ENCODE data around the gene ARHGEF33. TPM values are rescaled to one million over a fixed set of nuclear protein-coding genes. Genes with fewer than 3 reads are reported as not detected.
A peak's percentile ranks its signal among the peaks of the same experiment; 100 is the strongest.

The ARHGEF33 gene
- total RNA-seq, 1 donor from 2014 or later, result 1.3 TPM

- Histone ChIP-seq H3K27me3 (no peaks in the 10 kb centered on the region), H3K9me3 (no peaks in the 10 kb centered on the region), H3K27ac (no peak overlapping the region), H3K4me3 (no peak overlapping the region), H3K36me3 (no peaks in the 10 kb centered on the region), H3K4me1 (no peaks in the 10 kb centered on the region)
- intact Hi-C loops (cut with DNase I), result no loop called here
- no peak for TF ChIP-seq CTCF (IDR thresholded peaks at IDR 0.05)
- ATAC-seq (no peak), DNase-seq (no peak)
Observed at GRCh38 chr2:38968021-38968420, 78.3 kb downstream of the ARHGEF33 start.

DNA sequence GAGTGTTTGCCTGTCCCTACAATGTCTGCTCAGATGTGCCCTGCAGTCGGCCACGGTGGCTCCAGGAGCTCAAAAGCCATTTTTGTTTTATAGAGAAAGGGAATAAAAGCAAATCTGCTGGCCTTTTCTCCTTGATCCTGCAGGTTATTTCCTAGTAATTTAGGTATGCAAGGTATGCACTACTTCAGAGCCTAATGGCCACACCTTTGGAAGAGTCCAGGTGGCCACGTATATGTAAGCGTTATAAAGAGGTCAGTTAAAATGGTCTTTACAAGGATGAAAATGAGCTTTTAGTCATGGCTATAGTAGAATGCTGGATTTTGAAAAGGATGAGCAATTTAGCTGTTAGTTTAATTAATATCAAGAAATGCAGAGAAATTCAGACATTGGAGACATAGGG is 81.7 kb downstream of the ARHGEF33 start:
- Histone ChIP-seq H3K4me3 (no peak overlapping the region), H3K4me1 (no peaks in the 10 kb centered on the region), H3K36me3 (no peaks in the 10 kb centered on the region), H3K27ac (no peak overlapping the region), H3K27me3 (no peaks in the 10 kb centered on the region), H3K9me3 (no peaks in the 10 kb centered on the region)
- DNase-seq (no peak), ATAC-seq (peak; percentile 56)
- TF ChIP-seq CTCF (IDR thresholded peaks at IDR 0.05), result no peak
- intact Hi-C loops (cut with DNase I), result no loop called here

DNA sequence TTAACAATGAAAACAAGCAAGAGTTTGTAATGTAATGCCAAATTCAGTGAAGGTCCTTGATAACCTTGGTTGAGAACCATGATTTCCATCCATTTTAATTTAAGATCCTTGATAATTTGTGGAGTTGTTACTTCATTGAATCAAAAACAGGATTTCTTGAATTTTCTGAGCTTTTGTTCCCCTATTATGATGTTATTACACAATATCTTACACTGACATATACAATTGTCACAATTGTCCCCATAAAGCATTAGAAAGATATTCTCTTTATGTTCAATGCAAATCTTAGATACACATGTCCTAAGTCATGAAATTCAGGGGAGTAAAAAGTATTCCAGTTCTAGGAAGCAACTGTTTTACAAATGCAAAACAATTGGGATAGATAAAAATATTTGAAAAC is 83.6 kb downstream of the ARHGEF33 start:
- no peak for TF ChIP-seq CTCF (IDR thresholded peaks at IDR 0.05)
- ATAC-seq (no peak), DNase-seq (no peak)
- Histone ChIP-seq H3K4me3 (no peak overlapping the region), H3K9me3 (no peaks in the 10 kb centered on the region), H3K36me3 (no peaks in the 10 kb centered on the region), H3K27ac (no peak overlapping the region), H3K27me3 (no peaks in the 10 kb centered on the region), H3K4me1 (no peaks in the 10 kb centered on the region)
- intact Hi-C loops (cut with DNase I), result no loop called here

DNA sequence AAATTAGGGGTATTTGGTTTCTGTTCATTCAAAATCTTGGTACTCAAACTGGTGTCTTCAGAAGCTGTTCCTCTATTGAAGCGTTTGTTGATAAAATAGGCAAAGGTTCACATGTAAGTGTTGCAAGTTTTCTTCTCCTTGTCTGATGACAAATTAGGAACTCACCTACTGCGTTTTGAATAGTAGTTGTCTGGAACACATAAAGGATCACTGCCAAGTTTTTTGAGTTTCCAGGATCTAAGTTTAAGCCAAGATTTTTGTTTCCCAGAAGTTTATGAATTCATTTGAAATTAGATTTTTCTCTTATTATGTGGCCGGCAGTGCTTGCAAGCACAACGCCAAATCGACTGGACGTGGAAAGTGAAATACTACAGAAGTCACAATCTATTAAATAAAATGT is 85.4 kb downstream of the ARHGEF33 start:
- intact Hi-C loops (cut with DNase I), result no loop called here
- no peaks in the 10 kb centered on the region for H3K36me3 ChIP-seq
- ATAC-seq (no peak), DNase-seq (no peak)
- no peak overlapping the region for H3K27ac ChIP-seq
- no peak overlapping the region for H3K4me3 ChIP-seq
- TF ChIP-seq CTCF (IDR thresholded peaks at IDR 0.05), result no peak
- no peaks in the 10 kb centered on the region for H3K4me1 ChIP-seq
- no peaks in the 10 kb centered on the region for H3K27me3 ChIP-seq
- no peaks in the 10 kb centered on the region for H3K9me3 ChIP-seq

DNA sequence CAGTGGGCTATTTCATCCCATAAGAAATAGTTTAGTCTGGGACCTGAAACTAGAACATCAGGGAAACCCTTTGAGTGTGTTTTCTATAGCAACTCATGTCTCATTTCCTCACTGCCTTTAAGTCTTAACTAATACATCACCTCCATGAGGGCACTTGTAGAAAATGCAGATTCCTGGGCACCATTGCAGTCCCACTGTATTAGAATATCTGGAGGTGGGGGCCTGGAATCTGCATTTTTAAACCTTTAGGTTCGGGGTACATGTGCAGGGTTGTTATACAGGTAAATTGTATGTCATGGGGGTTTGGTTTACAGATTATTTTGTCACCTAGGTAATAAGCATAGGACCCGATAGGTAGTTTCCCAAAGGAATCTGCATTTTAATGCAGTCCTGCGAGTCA is 87.4 kb downstream of the ARHGEF33 start:
- no peak for TF ChIP-seq CTCF (IDR thresholded peaks at IDR 0.05)
- no peaks in the 10 kb centered on the region for H3K27me3 ChIP-seq
- ATAC-seq (no peak), DNase-seq (no peak)
- intact Hi-C loops (cut with DNase I), result no loop called here
- no peak overlapping the region for H3K27ac ChIP-seq
- no peaks in the 10 kb centered on the region for H3K36me3 ChIP-seq
- H3K9me3 ChIP-seq, result no peaks in the 10 kb centered on the region
- no peak overlapping the region for H3K4me3 ChIP-seq
- H3K4me1 ChIP-seq, result no peaks in the 10 kb centered on the region

GRCh38 chr2:38978296-38978903 is 88.7 kb downstream of the ARHGEF33 start:
- Histone ChIP-seq H3K36me3 (no peaks in the 10 kb centered on the region), H3K27me3 (no peaks in the 10 kb centered on the region), H3K27ac (no peak overlapping the region), H3K4me3 (no peak overlapping the region), H3K4me1 (no peaks in the 10 kb centered on the region), H3K9me3 (no peaks in the 10 kb centered on the region)
- intact Hi-C loops (cut with DNase I), result no loop called here
- no peak for TF ChIP-seq CTCF (IDR thresholded peaks at IDR 0.05)
- DNase-seq (no peak), ATAC-seq (peak; percentile 62)

All from upper lobe of right lung (tissue), 1 donor.